ENCODE measurements around the gene PCDHAC2.

Gene PCDHAC2

DNA sequence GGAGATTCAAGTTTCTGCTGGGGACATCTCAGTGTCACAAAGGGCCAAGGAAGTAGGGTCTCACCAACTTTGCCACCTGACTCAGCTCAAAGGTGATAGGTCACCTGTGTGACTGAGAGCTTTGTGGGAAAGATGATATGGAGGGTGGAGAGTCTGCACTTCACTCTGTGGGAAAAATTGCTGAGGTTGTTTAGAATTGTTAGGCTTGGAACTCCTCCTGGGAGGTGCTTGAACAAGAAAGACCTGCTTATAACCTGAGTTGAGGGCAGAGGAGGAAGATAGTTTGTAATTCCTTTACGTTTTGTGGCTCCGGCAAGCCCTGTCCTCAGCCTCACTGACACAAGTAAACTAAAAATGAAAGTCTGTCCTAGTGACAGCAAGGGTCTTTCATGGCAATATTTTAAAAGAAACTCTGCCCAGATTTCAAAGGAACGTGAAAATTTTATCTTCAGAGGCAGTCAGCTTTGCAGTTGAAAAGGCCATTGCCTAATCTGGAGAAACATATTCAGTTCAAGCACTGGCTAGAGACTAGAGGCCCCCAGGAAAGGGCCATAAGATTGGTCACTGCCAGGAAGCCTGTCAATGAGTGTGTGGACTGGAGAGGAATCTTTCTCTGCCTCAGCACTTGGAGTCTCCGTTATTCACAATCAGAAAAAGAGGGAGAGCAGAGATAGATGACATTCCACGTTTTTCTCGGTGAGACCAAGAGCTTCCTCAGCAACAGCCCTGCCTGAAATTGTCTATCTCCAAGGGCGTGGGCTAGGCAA lies 23.2 kb downstream of the PCDHAC2 start:
- DNase-seq, result no peak

DNA sequence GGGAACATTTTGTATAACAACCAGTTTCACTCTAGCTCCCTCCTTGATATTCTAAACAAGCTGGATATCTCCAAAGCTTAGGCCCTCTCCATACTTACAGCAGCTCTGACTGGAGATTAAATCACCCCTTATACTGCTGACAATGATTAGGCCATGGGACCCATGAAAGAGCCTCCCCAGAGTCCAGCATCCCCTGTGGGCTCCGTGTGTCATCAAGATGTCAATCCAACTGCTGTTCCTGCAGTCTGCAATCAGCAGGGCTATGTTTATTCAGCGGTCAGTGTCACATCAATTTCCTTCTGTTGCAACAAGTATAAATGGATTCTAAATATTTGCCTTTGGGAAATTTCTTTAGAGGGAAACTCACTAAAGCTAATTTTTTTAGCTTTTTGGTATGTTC lies 26.6 kb downstream of the PCDHAC2 start:
- DNase-seq, result no peak

DNA sequence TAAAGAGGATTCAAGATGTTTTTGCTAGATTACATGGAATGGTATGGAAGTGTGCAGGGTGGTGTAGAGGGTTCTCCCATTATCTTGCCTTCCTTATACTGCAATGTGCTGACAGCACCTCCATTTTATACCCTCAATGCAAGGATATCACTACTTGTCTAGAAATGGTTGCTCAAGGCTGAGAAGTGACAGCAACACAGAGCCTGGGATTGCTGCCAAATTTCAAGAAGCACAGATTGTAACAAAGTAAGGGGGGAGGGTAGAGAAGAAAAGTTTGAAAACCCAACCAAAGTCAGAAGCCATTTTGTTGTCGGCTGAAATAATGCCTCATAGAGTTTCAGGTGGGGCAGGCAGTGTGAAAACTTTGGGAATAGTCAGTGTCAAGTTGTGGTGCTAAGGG lies 29.8 kb downstream of the PCDHAC2 start:
- DNase-seq, result no peak

DNA sequence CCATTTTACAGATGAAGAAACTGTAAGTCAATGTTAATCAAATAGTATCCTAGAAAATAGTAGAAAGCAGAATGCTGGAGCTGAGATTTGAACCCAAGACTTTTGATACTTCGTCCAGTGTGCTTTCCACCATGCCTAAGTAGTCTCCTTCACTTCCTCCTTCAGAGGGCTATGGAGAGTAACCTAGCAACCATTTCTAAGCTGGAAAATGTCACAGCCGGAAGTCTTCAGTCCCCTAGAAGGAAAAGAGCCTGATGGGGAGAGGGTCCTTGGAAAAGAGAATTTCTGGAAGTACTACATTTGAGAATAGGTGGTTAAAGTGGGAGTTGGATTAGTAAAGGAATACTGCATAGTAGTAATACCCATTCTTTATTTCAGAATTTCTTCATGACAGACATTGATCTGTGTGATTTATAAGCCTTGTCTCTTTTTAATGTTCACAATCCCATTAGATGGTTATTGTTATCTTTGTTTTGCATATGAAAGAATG lies 32.7 kb downstream of the PCDHAC2 start:
- DNase-seq, result no peak

DNA sequence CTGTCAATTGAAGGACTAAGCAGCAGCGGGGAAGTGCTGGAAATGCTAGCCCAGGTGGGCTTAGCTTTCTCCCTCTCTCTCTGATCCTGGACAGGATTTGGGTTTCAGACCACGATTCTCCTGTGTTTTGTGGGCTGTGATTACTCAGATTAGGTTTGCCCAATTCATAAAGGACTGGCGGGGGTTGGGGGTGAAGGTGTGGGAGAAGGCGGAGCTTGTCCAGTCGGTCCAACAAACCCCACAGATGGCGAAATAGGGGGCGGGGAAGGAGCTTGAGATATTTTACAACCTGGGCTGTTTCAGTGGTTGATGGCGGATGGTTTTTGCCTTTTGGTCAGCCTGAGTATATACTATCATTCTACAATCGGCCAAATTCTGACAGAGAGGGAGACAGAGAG lies 35.2 kb downstream of the PCDHAC2 start:
- DNase-seq, result no peak

DNA sequence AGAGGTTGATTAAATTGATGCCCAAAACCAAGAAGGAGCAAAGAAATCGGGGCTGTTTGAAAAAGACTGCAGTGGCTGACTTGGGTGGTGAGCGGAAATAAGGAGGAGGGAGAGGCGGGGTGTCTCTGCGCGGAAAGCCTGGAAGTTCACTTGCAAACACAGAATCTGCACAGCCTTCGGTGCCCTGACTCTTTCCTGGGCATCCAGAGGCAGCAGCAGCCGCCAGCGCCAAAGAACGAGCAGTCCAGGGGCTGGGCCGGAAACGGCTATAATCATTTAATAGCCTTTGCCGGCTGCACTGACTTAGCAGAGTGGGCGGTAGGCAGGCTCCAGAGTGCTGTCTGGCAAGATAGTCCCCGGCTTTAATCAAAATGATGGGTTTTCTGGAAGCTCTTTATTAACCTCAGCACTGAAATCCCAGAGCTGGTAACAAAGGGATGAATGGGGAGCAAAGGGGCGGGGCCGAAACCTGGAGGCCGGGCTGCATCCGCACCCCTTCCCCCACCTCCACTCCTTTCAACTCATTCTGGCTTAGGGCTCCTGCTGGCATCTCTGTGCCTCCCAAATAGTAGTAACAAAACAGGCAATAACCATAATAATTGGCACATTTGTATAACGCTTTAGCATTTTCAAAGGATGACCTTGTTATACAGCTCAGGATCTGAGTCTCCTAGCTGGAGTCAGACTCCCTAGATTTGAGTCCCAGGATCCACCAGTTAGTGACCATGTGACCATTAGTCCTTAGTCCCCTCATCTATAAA lies 35.7 kb downstream of the PCDHAC2 start:
- no peak for DNase-seq

DNA sequence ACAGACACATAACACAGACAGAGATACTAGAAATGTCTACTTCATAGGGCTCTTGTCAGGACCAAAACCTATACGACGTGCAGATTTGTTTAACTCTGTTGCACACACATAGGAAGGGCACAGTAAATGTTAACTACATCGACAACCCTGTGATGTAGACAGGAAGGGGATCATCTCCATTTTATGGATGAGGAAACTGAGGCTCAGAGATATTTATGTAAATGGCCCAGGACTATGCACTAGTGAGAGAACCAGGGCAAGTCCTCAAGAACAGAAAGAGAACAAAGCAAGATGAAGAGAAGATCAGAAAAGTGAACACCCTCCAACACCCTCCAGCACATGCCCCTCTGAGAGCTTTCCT lies 36.3 kb downstream of the PCDHAC2 start:
- DNase-seq, result no peak

DNA sequence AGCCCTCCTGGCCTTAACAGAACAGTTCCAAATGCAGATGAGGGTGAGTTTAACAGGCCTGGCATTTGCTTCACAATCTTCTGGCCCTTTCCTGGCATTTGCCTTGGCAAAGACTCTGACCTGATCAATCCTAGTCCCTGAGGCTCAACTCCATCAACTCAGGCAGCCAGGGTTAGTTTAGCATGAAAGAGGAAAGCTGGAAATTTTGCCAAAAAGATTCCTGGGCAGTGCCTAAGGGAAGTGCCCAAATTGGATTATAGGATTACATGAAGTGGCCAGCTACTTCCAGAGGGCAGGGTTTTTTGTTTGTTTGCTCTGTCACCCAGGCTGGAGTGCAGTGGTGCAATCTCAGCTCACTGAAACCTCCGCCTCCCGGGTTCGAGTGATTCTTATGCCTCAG lies 36.8 kb downstream of the PCDHAC2 start:
- DNase-seq, result no peak

DNA sequence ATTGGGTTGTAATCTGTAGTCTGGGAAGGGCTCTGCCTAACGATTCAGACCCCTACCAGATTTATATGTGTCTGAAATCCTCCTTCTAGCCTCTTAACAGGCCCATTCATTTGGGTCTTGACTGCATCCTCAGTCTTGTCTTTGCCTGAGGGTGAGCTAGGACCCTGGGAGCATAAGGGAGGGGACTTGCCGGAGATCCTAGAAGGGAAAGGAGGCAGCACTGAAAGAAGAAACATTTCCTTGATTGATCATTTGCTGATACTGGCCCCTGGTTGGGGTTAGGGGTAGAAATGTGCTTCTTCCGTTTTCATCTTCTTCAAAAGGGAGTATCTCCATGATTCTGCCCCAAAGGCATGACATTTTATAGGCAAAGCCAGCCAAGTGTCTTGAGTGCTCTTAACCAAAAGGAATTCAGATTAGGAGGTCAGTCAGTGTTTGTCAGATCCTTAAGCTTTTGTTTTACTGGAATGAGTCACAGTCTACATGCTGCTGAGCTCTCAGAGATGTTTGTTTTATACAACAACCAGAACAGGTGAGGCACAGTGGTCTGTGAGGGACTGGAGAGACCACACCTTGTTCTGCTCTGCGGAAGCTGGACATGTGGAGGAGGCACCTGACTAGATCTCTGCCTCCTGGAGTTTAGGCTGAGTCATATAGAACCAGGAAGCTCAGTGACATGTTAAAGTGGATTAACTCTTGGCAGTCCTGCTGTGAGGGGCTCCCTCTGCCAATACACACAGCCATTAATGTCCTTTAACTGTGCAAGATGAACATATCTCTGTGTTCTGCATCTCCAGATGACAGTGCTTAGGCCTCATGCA lies 37.7 kb downstream of the PCDHAC2 start:
- no peak for DNase-seq

DNA sequence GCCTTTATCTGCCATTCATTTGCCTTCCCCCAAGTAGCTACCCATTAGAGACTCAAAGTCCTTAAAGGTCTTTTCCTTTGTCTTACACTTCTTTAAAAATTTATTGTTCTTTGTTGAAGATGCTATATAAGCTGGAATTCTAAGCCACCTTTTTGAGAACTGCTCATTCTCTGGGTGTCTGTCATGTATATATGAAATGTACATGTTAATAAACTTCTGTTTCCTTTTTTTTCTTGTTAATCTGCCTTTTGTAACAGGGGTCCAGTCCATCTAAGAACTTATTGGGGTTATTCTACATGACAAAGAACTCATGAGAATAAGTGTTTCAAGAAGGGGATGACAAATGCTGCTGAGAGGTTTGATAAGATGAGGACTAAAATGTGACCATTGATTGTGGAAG lies 41.5 kb downstream of the PCDHAC2 start:
- DNase-seq, result no peak

DNA sequence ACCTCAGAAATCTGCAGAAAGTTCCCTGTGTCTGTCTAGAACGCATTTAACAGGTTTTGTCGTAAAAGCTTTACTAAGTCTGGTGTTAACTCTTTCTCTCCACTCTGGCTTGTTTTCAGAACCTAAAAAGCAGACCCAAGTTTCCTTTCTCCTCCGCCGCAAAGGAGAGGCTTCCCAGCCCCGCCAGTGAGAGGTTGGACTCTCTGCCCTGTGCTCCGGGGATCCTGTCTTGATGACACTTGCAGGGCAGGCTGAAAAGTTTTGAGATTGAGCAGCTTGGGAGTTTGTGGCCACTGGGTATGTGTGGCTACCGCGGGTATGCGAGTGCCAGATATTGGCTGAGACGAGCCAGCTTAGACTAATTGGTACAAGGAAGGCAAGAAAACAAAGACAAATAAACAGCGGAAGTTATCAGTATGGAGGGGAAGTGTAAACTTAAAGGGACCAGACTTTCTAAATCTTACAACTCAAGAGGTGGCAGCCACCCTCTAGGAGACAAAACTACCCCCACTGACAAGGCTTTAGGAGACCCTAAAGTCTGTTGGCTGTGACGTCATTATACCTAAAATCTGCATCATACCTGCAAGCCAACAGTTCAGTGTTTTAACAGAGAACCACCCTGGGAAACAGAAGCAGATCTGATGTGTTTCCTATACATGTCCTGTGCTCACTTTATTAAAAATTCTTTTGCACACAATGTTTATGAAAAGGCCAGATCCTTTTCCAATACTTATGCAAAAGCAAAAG lies 43.9 kb downstream of the PCDHAC2 start:
- no peak for DNase-seq

DNA sequence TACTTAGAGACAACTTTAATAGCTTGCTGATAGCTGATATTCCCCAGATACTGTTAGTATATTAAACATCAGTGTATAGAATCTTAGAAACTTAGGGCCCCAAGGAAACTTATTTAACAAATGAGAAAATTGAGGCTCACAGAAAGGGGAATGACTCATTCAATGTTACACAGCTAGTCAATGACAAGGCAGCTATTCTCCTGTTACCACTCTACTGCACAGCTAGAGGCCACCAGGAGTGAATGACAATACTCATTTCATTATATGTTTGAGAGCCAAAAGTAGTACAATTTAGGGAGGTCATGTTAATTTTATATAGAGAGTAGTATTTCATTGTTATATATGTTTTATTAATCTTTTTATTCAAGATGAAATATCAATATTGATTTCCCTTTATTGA lies 51.7 kb downstream of the PCDHAC2 start:
- no peak for DNase-seq

Data from CD4-positive, alpha-beta T cell treated with Interleukin-21 for 1 hour (primary cell).